Superior temporal gyrus (tissue), 1 donor: ENCODE data around the gene RABGGTB.
"Not testable (repeated sequence)": the region's sequence is repeated elsewhere in the genome, so short reads cannot be mapped to it uniquely, and the experiment has no call there.

Source experiments
- DNase-seq: peaks from one replicate; pipeline ENCODE4 v3.0.0-alpha.2; 2016; ENCODE audit errors: extremely low spot score

RABGGTB gene

DNA sequence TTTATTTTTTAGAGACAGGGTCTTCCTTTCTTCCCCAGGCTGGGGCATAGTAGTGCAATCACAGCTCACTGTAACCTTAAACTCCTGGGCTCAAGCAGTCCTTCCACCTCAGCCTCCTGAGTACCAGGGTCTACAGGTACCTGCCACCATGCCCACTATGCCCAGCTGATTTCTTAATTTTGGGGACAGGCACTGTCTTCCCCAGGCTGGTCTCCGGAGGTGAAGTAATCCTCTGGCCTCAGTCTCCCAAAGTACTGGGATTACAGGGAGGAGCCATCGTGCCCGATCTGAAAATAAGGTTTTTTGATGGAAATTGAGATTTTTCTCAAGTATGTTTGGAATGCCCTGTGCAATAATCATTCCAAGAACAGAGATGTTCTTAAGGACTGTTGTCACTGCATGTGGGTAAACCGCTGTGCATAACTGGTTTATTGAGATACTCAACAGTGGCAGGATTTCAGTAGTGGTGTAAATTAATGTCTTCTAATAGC, 9.7 kb downstream of the RABGGTB start:
- no peak for DNase-seq

DNA sequence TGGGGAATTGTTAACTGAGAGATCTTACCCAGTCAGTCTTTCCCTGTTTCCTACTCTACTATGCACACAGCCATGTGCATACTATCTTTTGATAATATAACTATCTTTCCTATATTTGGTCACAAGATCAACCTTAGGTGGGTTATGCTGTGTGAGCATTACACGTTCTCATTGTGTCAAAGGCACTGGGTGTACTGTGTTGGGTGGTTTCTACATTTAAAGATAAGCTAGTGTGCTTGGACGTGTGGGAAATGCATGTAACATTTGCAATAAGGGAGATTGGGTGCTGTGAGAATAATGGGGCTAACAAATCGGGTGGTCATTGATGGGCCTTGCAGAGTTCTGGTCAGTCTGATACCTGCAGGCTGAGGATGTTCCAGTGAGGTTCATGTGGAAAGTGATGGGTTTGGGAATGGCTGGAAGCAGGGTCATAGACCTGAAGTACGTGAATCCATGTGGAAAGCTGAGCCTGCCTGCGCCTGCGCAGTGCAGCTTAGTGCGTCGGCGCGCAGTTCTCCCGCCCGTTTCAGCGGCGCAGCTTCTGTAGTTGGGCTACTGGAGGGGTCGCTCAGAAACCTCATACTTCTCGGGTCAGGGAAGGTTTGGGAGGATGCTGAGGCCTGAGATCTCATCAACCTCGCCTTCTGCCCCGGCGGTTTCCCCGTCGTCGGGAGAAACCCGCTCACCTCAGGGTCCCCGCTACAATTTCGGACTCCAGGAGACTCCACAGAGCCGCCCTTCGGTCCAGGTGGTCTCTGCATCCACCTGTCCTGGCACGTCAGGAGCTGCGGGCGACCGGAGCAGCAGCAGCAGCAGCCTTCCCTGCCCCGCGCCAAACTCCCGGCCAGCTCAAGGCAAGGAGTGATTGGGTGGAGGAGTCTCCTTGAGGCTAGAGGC, 10.6 kb downstream of the RABGGTB start, which contains the start of gene MSH4:
Gene MSH4 (plus strand): TSS at position 507 of the 897 bp plus-strand sequence. CDS start 104 bp downstream, at position 611.
- DNase-seq: no peak

DNA sequence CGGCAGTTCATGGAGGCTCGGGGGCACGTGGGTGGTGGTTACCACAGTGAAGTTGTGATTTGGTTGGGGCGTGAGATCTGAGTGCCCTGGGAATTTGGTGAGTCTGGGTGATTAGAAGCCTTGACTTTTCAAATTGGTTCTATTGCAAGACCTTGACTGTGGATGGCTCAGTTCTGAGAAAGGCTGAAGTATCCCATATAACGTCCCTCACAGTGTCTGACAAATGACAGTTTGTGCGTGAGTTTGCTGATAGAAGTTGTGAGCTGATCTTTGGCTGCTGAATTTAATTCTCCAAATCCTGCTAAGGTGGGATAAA, 11.2 kb downstream of the RABGGTB start:
- DNase-seq: no peak

DNA sequence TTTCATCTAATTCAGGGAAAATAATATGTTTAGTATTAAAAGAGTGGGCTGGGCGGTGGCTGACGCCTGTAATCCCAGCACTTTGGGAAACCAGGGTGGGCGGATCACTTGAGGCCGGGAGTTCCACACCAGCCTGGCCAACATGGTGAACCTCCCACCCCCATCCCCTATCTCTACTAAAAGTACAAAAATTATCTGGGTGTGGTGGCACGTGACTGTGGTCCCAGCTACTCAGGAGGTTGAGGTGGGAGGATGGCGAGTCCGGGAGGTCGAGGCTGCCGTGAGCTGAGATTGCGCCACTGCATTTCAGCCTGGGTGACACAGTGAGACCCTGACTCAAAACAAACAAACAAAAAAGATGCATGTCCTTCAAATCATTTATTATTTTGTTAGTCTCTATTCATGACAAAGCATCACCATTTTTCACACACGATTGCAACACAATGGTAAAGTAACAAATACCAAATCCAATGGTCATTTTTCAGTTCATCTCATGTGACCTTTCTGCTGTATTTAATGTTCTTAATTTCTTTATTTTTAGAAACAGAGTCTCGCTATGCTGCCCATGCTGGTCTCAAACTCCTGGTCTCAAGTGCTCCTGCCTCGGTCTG, 11.7 kb downstream of the RABGGTB start:
- no peak for DNase-seq

DNA sequence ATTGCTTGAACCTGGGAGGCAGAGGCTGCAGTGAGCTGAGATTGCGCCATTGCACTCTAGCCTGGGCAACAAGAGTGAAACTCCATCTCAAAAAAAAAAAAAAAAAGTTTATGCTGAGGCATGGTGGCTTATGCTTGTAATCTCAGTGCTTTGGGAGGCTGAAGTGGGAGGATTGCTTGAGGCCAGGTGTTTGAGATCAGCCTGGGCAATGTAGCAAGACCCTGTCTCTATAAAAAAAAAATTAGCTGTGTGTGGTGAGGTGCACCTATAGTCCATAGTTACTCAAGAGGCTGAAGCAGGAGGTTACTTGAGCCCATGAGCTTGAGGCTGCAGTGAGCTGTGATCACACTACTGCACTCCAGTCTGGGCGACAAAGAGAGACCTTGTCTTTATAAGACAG, 15.4 kb downstream of the RABGGTB start:
- DNase-seq: not testable (repeated sequence)

DNA sequence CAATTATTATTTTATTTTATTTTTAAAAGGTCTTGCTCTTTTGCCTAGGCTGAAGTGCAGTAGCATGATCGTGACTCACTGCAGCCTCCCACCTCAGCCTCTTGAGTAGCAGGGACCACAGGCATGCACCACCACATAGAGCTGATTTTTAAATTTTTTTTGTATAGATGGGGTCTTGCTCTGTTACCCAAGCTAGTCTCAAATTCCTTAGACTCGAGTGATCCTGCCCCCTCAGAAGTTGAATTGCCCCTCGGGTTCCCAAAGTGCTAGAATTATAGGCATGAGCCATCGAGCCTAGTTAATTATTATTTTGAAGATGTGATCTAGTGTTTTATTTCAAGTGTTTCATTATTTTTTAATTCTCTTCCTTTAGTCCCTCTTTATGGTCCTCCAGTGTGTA, 22.9 kb downstream of the RABGGTB start:
- no peak for DNase-seq

DNA sequence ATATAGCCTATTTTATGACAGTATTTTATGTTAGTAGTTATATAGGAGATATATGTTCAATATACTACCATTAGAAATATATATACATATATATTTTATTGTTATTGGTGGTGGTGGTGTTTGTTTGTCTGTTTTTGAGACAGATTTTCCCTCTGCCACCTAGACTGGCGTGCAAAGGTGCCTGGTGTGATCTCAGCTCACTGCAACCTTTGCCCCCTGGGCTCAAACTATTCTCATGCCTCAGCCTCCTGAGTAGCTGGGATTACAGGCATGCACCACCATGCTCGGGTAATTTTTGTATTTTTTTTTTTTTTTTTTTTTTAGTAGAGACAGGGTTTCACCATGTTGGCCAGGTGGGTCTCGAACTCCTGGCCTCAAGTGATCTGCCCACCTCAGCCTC, 24.1 kb downstream of the RABGGTB start:
- DNase-seq: not testable (repeated sequence)

DNA sequence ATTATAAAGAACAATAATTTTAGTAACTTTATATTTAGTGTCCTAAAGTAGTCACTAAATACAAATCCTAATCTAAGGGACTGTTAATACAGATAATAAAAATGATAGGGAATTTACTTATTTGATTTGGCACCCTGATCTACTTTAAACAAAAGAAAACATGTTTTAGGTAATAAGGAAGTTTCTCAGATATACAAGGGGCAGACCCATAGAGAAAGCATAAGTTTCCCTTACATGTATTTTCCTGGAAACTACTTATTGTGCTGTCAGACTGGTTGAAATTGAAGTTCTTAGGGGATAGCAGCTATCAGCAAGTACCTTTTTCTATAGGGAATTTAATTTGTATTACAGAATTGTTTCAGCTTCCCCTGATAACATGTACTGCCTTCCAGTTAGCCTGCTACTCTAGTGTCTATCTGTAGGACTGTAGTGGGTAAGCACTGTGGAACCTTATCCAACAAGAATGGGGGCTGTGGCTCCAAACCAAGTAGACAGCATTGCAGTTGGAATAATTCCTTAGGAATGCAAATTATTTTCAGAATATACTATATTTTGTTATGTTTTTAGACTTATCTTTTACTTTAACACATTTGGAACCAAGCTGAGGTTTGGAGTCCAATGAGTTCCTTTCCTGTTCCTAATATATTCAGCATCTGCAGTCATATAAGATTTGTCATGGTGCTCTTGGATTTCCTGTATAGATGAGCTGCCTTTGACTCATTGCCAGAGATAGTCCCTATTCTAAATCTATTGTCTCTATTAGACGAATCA, 25.3 kb downstream of the RABGGTB start:
- DNase-seq: no peak

DNA sequence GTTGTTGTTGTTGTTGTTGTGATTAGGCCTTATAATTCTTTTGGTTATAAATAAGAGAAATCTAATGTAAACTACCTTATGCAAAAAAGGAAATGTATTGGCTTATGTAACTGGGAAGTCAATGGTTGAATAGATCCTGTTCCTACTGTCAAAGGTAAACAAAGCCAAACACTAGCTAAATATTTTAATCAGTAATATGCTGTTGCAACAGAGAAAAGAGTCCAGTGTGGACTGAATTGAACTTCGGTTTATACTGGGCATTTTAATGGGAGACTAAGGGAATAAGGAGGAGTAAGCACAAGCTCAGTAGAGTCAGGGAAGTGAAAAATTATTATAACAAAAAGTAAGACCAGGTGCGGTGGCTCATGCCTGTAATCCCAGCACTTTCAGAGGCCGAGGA, 26.0 kb downstream of the RABGGTB start:
- no peak for DNase-seq

DNA sequence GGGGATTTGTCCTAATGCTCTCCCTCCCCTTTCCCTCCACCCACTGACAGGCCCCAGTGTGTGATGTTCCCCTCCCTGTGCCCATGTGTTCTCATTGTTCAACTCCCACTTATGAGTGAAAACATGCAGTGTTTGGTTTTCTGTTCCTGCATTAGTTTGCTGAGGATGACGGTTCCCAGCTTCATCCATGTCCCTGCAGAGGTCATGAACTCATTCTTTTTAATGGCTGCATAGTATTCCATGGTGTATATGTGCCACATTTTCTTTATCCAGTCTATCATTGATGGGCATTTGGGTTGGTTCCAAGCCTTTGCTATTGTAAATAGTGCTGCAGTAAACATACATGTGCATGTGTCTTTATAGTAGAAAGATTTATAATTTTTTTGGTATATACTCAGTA, 37.5 kb downstream of the RABGGTB start:
- DNase-seq: not testable (repeated sequence)

DNA sequence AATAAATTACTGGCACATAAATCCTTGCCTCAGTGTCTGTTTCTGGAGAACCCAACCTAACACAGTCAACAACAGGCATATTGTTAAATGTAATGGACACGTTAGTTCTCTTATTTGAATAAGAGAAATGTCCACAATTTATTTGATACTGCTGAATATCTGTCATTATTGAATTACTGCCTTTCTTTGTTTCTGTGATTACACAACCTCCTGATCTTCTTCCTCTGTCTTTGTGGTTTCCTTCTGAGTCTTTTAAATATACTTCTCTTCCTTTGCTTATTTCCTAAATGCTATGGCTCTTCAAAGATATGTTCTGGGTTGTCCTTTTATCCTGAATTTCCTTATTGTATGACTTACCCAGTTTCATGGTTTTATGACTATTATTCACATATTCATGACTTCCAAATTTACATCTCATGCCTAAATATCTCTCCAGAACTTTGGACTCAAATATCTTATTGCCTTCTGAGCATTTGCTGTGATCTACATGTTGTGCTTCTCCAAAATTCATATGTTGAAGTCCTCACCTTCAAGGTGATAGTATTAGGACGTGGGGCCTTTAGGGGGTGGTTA, 50.6 kb downstream of the RABGGTB start:
- no peak for DNase-seq

DNA sequence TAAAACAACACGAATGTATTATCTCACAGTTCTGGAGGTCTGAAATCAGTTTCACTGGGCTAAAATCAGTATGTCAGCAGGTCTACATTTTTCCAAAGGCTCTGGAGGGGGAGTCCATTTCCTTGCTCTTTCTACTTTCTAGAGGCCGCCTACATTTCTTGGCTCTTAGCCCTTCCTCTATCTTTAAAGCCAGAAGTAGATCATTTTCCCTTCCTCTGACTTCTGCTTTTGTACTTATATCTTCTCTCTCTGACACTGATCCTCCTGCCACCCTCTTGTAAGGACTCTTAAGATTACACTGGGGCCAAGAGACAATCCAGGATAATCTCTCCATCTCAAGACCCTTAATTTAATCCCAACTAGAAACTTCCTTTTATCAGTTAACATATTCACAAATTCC, 52.0 kb downstream of the RABGGTB start:
- no peak for DNase-seq

DNA sequence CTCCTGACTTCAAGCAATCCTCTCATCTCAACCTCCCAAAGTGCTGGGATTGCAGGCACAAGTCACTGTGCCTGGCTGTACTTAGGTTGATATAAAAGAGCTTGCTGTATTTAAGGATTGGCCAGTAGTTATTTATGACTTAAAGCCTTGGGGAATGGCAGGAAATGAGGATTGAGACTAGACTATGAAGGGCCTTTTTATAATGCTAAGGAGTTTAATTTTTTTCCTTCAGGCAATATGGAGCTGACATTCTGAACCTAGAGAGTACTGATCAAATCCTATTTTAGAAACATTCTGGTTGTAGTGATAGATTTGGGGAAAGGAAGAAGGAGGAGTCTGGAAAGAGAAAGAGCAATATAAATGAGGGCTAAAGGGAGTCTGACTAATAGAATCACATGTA, 55.4 kb downstream of the RABGGTB start:
- DNase-seq: no peak
